LNCAP (cell line): ENCODE data around the gene PRELID1.

Experiments
- CTCF ChIP-seq: fragments of 450-650 bp; IDR thresholded peaks from 2 replicates; pipeline ENCODE4 v1.5.1; 2017; ENCODE audit warnings: mild to moderate bottlenecking

PRELID1 gene

GRCh38 chr5:177269976-177270375, 33.6 kb upstream of the PRELID1 start:
- TF ChIP-seq CTCF, result no peak

- TF ChIP-seq CTCF, result no peak
These were observed 32.9 kb upstream of the PRELID1 start for GRCh38 chr5:177270653-177271052.

GRCh38 chr5:177271113-177271512, 32.5 kb upstream of the PRELID1 start:
- no peak for TF ChIP-seq CTCF

- TF ChIP-seq CTCF, result no peak
These were observed 27.7 kb upstream of the PRELID1 start for GRCh38 chr5:177275883-177276282.

- no peak for TF ChIP-seq CTCF
These were observed 26.7 kb upstream of the PRELID1 start for GRCh38 chr5:177276886-177277285.

- no peak for TF ChIP-seq CTCF
These were observed 15.4 kb upstream of the PRELID1 start for GRCh38 chr5:177288191-177288590.

GRCh38 chr5:177290816-177291596, 12.6 kb upstream of the PRELID1 start:
- no peak for TF ChIP-seq CTCF

- TF ChIP-seq CTCF, result no peak
These were observed 11.9 kb upstream of the PRELID1 start for GRCh38 chr5:177291735-177292134.
